Activated CD4-positive, alpha-beta memory T cell treated with anti-CD3 and anti-CD28 coated beads for 36 hours (primary cell): ENCODE results near the gene LINS1. TPM values are rescaled to one million over a fixed set of nuclear protein-coding genes. Genes with fewer than 3 reads are reported as not detected.

ENCODE experiments used
- CTCF ChIA-PET: fragments of 350-600 bp; sonication (Branson Sonifier 250); formaldehyde crosslinking; loops from one replicate; lab custom pipeline; 2021; ENCODE audit warnings: antibody characterized with exemption, inconsistent platforms; lab: Charles Lee
- POLR2A ChIA-PET: fragments of 350-600 bp; sonication (Branson Sonifier 250); formaldehyde crosslinking; loops from one replicate; lab custom pipeline; 2021; ENCODE audit warnings: antibody characterized with exemption; lab: Charles Lee
- DNase-seq: peaks from one replicate; pipeline ENCODE4 v3.0.0-alpha.2; 2020
- H3K27ac Mint-ChIP-seq: one replicate; pipeline ENCODE4 v1.8.0; 2021; ENCODE audit warnings: mixed read lengths
- H3K27me3 Mint-ChIP-seq: one replicate; pipeline ENCODE4 v1.8.0; 2021; ENCODE audit warnings: mixed read lengths
- H3K36me3 Mint-ChIP-seq: one replicate; pipeline ENCODE4 v1.8.0; 2021; ENCODE audit warnings: mixed read lengths
- H3K4me1 Mint-ChIP-seq: one replicate; pipeline ENCODE4 v1.8.0; 2021; ENCODE audit warnings: low read depth, mixed read lengths
- H3K4me3 Mint-ChIP-seq: one replicate; pipeline ENCODE4 v1.8.0; 2021; ENCODE audit warnings: mild to moderate bottlenecking, mixed read lengths
- H3K9me3 Mint-ChIP-seq: one replicate; pipeline ENCODE4 v1.8.0; 2021; ENCODE audit warnings: mixed read lengths
- intact Hi-C: fragments of 100-400 bp; cut with micrococcal nuclease; formaldehyde crosslinking; loops from one replicate; pipeline ENCODE4 v1.15.1; 2023
- total RNA-seq, 2 experiments: library from RNA; stranded (reverse); gene quantifications; one replicate each; pipeline ENCODE4 v1.2.3, GENCODE V29; 2021

Gene LINS1
- total RNA-seq, 2 experiments from 2014 or later, result 31.6 to 37.0 TPM

DNA sequence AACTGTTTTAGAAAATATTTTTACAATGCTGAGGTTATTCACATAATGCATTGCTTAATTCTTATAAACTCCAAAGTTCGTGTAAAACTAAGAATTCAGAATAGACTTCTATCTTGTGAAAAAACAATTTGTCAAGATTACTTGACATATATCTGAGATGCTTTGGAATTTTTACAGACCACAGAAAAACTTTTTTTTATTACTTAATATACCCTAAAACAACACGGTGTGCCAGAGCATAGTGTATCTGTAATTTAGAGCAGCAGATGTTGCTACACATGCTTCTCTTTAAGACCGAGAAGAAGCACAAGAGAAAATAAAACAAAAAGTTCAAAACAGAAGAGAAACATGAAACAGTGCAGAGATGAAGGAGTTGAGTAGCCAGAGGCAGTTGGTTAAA, 26.8 kb upstream of the LINS1 start:
- no peak for DNase-seq
- CTCF ChIA-PET, result interaction anchor here (1.2 kb wide), 1 partner anchor 244 kb away, joined by 4 read pairs; no protein-coding TSS in a partner anchor
- Mint-ChIP-seq H3K9me3 (no peaks in the 10 kb centered on the region), H3K4me3 (no peak overlapping the region), H3K4me1 (peaks cover 13% of the 10 kb centered on the region), H3K27me3 (no peaks in the 10 kb centered on the region), H3K27ac (no peak overlapping the region), H3K36me3 (peaks cover 19% of the 10 kb centered on the region)
- POLR2A ChIA-PET, result no interaction called here
- intact Hi-C loops, result loop anchor here (5.0 kb wide), 1 partner anchor 289 kb away; the partner anchor contains the start of gene LRRK1

DNA sequence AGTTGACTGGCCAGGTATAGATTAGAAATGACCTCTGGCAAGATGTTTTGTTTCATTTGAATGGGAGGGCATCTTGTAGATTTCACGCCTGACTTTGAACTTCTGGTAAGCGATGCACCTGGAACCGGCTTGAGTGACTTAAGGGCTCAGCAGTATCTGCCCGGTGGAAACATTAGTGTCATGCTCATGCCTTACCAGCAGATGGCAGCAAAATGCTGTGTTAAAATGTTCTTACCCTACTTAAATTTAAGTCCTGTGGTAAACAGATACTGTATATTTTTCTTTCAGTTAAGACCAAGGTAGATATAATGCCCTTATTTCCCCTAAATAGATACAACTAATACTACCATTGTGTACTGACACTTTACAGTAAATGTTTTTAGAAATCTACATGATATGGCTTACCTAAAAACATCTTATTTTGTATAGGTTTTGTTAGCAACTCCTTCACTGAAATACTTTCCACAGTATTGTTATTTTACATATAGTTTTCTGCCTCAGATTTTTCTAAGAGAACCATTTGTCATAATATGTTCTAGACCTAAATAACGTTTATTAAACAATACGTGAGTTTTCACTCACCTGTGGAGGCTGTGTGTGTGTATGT, 25.9 kb upstream of the LINS1 start:
- no peaks in the 10 kb centered on the region for H3K9me3 Mint-ChIP-seq
- H3K36me3 Mint-ChIP-seq, result peaks cover 20% of the 10 kb centered on the region
- H3K27me3 Mint-ChIP-seq, result no peaks in the 10 kb centered on the region
- H3K27ac Mint-ChIP-seq, result no peak overlapping the region
- ChIA-PET CTCF (interaction anchor here (1.1 to 1.5 kb wide), 8 partner anchors 9 to 380 kb away, joined by 3 to 18 read pairs (median 4); no protein-coding TSS in a partner anchor), POLR2A (no interaction called here)
- peaks cover 8% of the 10 kb centered on the region for H3K4me1 Mint-ChIP-seq
- peak; percentile 69 for DNase-seq
- intact Hi-C loops, result loop anchor here (1.0 to 5.0 kb wide), 3 partner anchors 245 to 379 kb away; partner anchors contain the start of gene LRRK1
- no peak overlapping the region for H3K4me3 Mint-ChIP-seq

DNA sequence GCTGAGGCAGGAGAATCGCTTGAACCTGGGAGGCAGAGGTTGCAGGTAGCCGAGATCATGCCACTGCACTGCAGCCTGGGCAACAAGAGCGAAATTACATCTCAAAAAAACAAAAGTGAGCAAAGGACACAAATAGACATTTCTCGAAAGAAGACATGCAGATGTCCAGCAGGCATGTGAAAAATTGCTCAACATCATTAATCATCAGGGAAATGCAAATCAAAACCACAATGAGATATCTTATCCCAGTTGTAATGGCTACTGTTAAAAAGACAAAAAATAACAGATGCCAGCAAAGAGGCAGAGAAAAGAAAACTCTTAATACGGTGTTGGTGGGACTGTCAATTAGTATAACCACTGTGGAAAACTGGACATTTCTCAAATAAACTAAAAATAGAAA, 21.3 kb upstream of the LINS1 start:
- no peak overlapping the region for H3K27ac Mint-ChIP-seq
- ChIA-PET POLR2A (no interaction called here), CTCF (no interaction called here)
- H3K36me3 Mint-ChIP-seq, result peaks cover 15% of the 10 kb centered on the region
- H3K9me3 Mint-ChIP-seq, result no peaks in the 10 kb centered on the region
- no peak for DNase-seq
- H3K4me3 Mint-ChIP-seq, result no peak overlapping the region
- no peaks in the 10 kb centered on the region for H3K27me3 Mint-ChIP-seq
- H3K4me1 Mint-ChIP-seq, result peaks cover 7% of the 10 kb centered on the region
- intact Hi-C loops, result no loop called here

DNA sequence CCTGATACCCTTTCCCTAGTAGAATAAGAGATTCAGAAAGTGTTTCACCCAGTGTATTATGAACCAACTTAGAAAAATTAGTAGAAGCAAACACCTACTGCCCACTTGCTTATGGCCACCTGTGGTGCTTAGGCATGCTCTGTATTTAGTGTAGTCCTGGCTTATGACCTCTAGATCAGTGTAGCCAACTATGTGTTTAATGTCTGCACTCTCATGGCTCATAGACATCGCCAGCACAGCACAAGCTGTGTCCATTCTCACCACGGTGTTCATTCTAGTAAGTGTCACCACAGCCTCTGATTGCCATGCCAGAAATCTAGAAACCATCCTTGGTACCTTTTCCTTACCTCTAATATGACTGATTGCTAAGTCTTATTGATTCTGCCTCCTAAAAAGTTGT, 14.7 kb upstream of the LINS1 start:
- H3K4me3 Mint-ChIP-seq, result no peak overlapping the region

DNA sequence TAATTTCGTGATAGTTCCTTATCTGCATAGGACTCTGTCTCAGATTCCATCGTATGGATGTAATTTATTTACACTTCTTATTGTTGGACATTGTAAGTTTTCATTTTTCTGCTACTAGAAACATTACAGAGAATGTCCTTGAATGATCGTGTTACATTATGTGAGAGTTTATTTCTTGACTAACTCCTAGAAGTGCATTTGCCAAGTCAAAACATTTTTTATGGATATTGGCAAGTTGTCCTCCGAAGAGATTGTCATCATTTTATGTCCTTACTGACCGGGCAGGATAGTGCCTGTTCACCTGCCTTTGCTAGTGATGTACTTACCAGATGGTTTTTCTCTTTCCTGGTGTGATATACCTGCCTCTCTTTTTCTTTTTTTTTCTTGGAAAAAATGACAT, 13.8 kb upstream of the LINS1 start:
- no peaks in the 10 kb centered on the region for H3K27me3 Mint-ChIP-seq
- no peak overlapping the region for H3K27ac Mint-ChIP-seq
- ChIA-PET POLR2A (no interaction called here), CTCF (interaction anchor here (1.0 to 1.7 kb wide), 3 partner anchors 257 to 392 kb away, joined by 3 to 4 read pairs (median 3); no protein-coding TSS in a partner anchor)
- H3K36me3 Mint-ChIP-seq, result peaks cover 32% of the 10 kb centered on the region
- no peaks in the 10 kb centered on the region for H3K9me3 Mint-ChIP-seq
- peaks cover 18% of the 10 kb centered on the region for H3K4me1 Mint-ChIP-seq
- intact Hi-C loops, result no loop called here
- no peak overlapping the region for H3K4me3 Mint-ChIP-seq
- no peak for DNase-seq

More for the DNA sequence above, 14.7 kb upstream of the LINS1 start:
- no peaks in the 10 kb centered on the region for H3K27me3 Mint-ChIP-seq
- CTCF ChIA-PET, result interaction anchor here (1.5 kb wide), 1 partner anchor 10 kb away, joined by 4 read pairs; no protein-coding TSS in a partner anchor
- H3K4me1 Mint-ChIP-seq, result peaks cover 18% of the 10 kb centered on the region
- DNase-seq, result no peak
- POLR2A ChIA-PET, result no interaction called here
- no peak overlapping the region for H3K27ac Mint-ChIP-seq
- intact Hi-C loops, result no loop called here
- H3K36me3 Mint-ChIP-seq, result peaks cover 32% of the 10 kb centered on the region
- H3K9me3 Mint-ChIP-seq, result no peaks in the 10 kb centered on the region

DNA sequence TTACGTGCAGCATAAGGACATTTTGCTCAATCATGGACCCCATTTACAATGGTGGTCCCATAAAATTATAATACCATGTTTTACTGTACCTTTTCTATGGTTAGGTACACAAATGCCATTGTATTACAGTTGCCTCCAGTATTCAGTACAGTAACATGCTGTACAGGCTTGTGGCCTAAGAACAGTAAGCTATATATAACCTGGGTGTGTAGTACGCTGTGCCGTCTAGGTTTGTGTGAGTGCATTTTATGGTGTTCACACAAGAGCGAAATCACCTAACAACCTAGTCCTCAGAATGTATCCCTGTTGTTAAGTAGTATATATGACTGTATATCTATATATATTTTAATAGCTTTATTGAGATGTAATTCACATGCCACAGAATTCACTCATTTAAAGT, 12.9 kb upstream of the LINS1 start:
- no peaks in the 10 kb centered on the region for H3K9me3 Mint-ChIP-seq
- intact Hi-C loops, result no loop called here
- POLR2A ChIA-PET, result no interaction called here

DNA sequence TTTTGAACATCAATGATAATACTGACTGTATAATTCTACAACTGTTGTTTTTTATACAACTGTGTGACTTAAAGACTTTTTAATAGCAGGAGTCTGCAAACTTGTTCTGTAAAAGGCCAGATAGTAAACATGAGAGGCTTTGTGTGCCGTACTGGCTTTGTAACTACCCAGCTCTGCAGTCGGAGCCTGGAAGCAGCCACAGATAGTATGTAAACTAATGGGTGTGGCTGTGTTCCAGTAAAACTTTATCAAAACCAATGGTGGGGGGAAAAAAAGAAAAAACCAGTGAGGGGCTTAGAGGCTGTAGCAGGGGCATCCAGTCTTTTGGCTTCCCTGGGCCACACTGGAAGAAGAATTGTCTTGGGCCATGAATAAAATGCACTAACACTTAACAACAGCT, 12.4 kb upstream of the LINS1 start:
- ChIA-PET CTCF (interaction anchor here (1.2 to 1.7 kb wide), 2 partner anchors 9 to 393 kb away, joined by 4 read pairs; no protein-coding TSS in a partner anchor), POLR2A (no interaction called here)
- intact Hi-C loops, result no loop called here
- Mint-ChIP-seq H3K9me3 (no peaks in the 10 kb centered on the region), H3K27me3 (no peaks in the 10 kb centered on the region), H3K27ac (no peak overlapping the region), H3K4me1 (peaks cover 18% of the 10 kb centered on the region), H3K4me3 (no peak overlapping the region), H3K36me3 (peaks cover 35% of the 10 kb centered on the region)
- DNase-seq, result no peak

More for the DNA sequence above, 12.9 kb upstream of the LINS1 start:
- Mint-ChIP-seq H3K27ac (no peak overlapping the region), H3K36me3 (peaks cover 32% of the 10 kb centered on the region), H3K4me3 (no peak overlapping the region), H3K27me3 (no peaks in the 10 kb centered on the region), H3K4me1 (peaks cover 18% of the 10 kb centered on the region)
- CTCF ChIA-PET, result interaction anchor here (0.9 to 1.7 kb wide), 5 partner anchors 10 to 393 kb away, joined by 3 to 4 read pairs (median 3); no protein-coding TSS in a partner anchor
- no peak for DNase-seq

DNA sequence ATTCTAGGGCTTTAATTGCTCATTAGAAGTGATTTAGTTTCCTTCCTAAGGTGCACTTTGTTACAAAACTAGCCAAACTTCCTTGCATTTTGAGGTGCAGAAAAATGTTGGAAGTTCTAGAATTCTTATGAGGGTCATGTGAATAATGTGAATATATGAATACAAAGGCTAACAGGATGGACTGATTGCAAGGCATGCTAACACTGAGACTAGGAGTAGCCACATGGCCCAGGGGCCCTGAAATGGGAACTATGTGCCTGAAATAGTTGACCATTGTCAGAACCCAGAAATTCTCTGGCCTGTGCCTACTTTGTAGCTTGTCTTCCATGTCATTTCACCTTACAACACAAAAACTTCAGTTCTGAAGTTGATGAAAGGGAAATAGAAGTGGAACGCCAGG, 11.2 kb upstream of the LINS1 start:
- intact Hi-C loops, result no loop called here
- Mint-ChIP-seq H3K4me1 (peaks cover 18% of the 10 kb centered on the region), H3K27me3 (no peaks in the 10 kb centered on the region), H3K27ac (no peak overlapping the region), H3K4me3 (no peak overlapping the region), H3K36me3 (peaks cover 40% of the 10 kb centered on the region), H3K9me3 (no peaks in the 10 kb centered on the region)
- ChIA-PET CTCF (no interaction called here), POLR2A (no interaction called here)
- no peak for DNase-seq

DNA sequence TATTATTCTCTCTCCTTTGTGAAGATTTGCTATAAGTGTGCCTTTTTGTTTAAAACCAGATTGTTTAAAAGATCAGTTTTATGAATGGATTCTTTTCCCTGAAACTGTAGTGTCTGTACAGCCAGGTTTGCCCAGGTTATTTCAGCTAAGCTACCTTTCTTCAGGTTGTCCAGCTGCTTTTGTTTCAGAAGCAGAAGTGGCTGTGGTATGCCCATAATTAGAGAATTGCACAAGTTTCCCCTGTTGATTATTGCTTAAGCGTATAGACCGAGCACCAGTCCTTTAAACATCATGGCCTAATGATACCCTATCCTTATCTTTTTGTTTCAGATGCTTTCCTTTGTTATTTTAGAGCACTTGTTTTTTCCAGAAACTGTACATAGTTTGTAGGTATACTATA, 10.6 kb upstream of the LINS1 start:
- ChIA-PET CTCF (no interaction called here), POLR2A (no interaction called here)
- no peak overlapping the region for H3K4me3 Mint-ChIP-seq
- no peak for DNase-seq
- H3K27me3 Mint-ChIP-seq, result no peaks in the 10 kb centered on the region
- H3K27ac Mint-ChIP-seq, result no peak overlapping the region
- H3K4me1 Mint-ChIP-seq, result peaks cover 20% of the 10 kb centered on the region
- intact Hi-C loops, result no loop called here
- H3K9me3 Mint-ChIP-seq, result no peaks in the 10 kb centered on the region
- H3K36me3 Mint-ChIP-seq, result peaks cover 44% of the 10 kb centered on the region

DNA sequence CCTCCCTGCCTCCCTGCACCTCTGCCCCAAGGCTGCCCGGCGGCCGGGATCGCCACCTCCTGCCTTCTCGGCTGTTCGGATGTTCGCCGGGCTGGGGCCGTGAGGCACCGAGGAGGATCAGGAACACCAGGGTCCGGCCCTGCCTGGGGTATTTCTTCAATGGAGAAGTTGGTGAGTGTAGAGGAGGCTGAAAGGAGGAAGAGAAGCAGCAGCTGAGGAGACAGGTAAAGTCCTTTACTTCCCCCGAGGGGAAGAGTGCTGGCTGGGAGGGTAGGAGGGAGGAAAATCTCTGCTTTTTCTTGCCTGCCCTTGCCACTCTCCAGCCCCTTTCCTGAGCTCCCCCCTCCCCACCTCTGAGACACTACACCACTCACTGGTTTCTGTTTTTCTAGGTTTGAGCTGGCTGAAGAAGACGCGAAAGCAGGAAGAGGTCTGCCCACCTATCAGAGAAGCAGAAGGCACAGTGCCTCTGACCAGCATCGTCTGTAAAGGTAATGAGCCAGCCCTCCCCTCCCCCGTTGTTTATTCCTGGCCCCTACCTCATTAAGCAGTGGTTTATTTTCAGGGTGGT, 924 bp upstream of the LINS1 start:
- H3K4me1 Mint-ChIP-seq, result peaks cover 60% of the 10 kb centered on the region
- intact Hi-C loops, result loop anchor here (1.0 to 10.0 kb wide), 12 partner anchors 30 to 1956 kb away; partner anchors contain the start of genes IGF1R, LYSMD4, SELENOS and SNRPA1
- peaks cover 34% of the 10 kb centered on the region for H3K36me3 Mint-ChIP-seq
- no peaks in the 10 kb centered on the region for H3K27me3 Mint-ChIP-seq
- DNase-seq, result peak; percentile 81
- no peak overlapping the region for H3K27ac Mint-ChIP-seq
- ChIA-PET POLR2A (interaction anchor here (0.8 to 1.1 kb wide), 2 partner anchors 12 to 29 kb away, joined by 3 to 4 read pairs; no protein-coding TSS in a partner anchor), CTCF (interaction anchor here (1.1 to 3.9 kb wide), 5 partner anchors 16 to 260 kb away, joined by 3 to 38 read pairs (median 7); no protein-coding TSS in a partner anchor)
- no peak overlapping the region for H3K4me3 Mint-ChIP-seq
- H3K9me3 Mint-ChIP-seq, result no peaks in the 10 kb centered on the region

DNA sequence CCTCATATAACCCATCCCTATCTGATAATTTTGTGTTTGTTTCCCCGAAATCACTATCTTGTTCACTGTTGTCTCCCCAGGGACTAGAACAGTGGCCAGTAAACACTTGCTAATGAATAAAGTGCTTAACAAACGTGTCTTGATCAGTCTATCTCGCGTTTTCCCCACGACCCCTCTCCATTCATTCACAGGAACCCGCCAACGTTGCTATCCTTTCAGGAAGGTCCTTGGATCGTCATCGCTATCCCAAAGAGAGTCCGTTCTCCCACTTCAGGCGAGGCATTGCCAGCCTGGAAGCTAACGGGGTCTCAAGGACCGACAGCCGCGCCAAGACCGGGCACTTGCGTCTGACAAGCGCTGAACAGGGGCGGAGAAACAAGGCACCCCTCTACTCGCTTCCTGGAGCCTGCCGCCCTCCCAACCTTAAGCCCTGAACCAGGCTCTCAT, 344 bp downstream of the LINS1 start:
- no peak overlapping the region for H3K27ac Mint-ChIP-seq
- no peaks in the 10 kb centered on the region for H3K9me3 Mint-ChIP-seq
- no peak overlapping the region for H3K4me3 Mint-ChIP-seq
- ChIA-PET CTCF (interaction anchor here (1.1 to 3.9 kb wide), 4 partner anchors 25 to 259 kb away, joined by 3 to 38 read pairs (median 5); no protein-coding TSS in a partner anchor), POLR2A (interaction anchor here (0.7 kb wide), 1 partner anchor 252 kb away, joined by 4 read pairs; no protein-coding TSS in a partner anchor)
- peaks cover 66% of the 10 kb centered on the region for H3K4me1 Mint-ChIP-seq
- H3K36me3 Mint-ChIP-seq, result peaks cover 33% of the 10 kb centered on the region
- intact Hi-C loops, result loop anchor here (1.0 to 10.0 kb wide), 12 partner anchors 29 to 1954 kb away; partner anchors contain the start of genes IGF1R, LYSMD4, SELENOS and SNRPA1
- H3K27me3 Mint-ChIP-seq, result no peaks in the 10 kb centered on the region
- no peak for DNase-seq

DNA sequence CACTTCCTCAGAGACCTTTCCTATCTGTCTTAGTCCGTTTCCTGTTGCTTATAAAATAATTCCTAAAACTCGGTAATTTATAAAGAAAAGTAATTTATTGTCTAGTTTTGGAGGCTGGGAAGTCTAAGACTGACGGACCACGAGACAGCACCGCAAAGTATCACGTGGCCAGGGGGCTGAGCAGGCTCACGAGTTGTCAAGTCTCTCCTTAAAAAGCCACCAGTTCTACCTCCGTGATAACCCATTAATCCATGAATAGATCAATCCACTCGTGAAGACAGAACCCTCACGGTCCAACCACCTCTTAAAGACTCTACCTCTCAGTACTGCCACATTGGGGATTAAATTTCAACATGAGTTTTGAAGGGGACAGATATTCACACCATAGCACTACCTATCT, 821 bp downstream of the LINS1 start:
- H3K9me3 Mint-ChIP-seq, result no peaks in the 10 kb centered on the region
- intact Hi-C loops, result loop anchor here (5.0 to 10.0 kb wide), 7 partner anchors 489 to 1954 kb away; partner anchors contain the start of genes IGF1R, LYSMD4, SELENOS and TM2D3
- ChIA-PET CTCF (interaction anchor here (1.1 to 3.9 kb wide), 2 partner anchors 27 to 251 kb away, joined by 3 to 38 read pairs; no protein-coding TSS in a partner anchor), POLR2A (no interaction called here)
- DNase-seq, result peak; percentile 64
- peaks cover 66% of the 10 kb centered on the region for H3K4me1 Mint-ChIP-seq
- H3K27ac Mint-ChIP-seq, result no peak overlapping the region
- no peak overlapping the region for H3K4me3 Mint-ChIP-seq
- peaks cover 31% of the 10 kb centered on the region for H3K36me3 Mint-ChIP-seq
- H3K27me3 Mint-ChIP-seq, result no peaks in the 10 kb centered on the region
